SK-N-SH treated with all-trans-retinoic acid at 6 μM for 48 hours (cell line): ENCODE results near the gene TMEM51.

Experiments
- ATAC-seq: fragments of 200-7000 bp; cut with Tn5 transposase; 3 replicates; pipeline ENCODE4 v1.9.1; 2020; ENCODE audit warnings: mild to moderate bottlenecking, moderate library complexity
- ARNTL ChIP-seq: fragments of 450-650 bp; formaldehyde crosslinking; IDR thresholded peaks from 2 replicates; pipeline ENCODE4 v1.5.0; 2020; ENCODE audit warnings: low read depth, mild to moderate bottlenecking, moderate library complexity, borderline replicate concordance
- BACH2 ChIP-seq: fragments of 250-450 bp; sonication (Bioruptor Pico); IDR thresholded peaks from 2 replicates; pipeline ENCODE4 v1.9.0; 2021; ENCODE audit warnings: mild to moderate bottlenecking, borderline replicate concordance
- CREB5 ChIP-seq: fragments of 250-450 bp; sonication (Bioruptor Pico); IDR thresholded peaks from 2 replicates; pipeline ENCODE4 v1.5.1; 2020; ENCODE audit warnings: low read depth, mild to moderate bottlenecking, moderate library complexity
- CSDC2 ChIP-seq: fragments of 250-450 bp; sonication (Bioruptor Pico); IDR thresholded peaks from 2 replicates; pipeline ENCODE4 v1.5.0; 2020; ENCODE audit warnings: mild to moderate bottlenecking, moderate library complexity
- CSRNP3 ChIP-seq: fragments of 250-450 bp; sonication (Bioruptor Pico); IDR thresholded peaks from 2 replicates; pipeline ENCODE4 v1.5.1; 2021; ENCODE audit warnings: mild to moderate bottlenecking, moderate library complexity
- ESRRG ChIP-seq: fragments of 250-450 bp; sonication (Bioruptor Pico); IDR thresholded peaks from 2 replicates; pipeline ENCODE4 v1.6.1; 2021; ENCODE audit warnings: mild to moderate bottlenecking
- OSR1 ChIP-seq: fragments of 250-450 bp; sonication (Bioruptor Pico); IDR thresholded peaks from 2 replicates; pipeline ENCODE4 v1.8.0; 2022; ENCODE audit warnings: moderate library complexity, mild to moderate bottlenecking, inconsistent platforms
- PATZ1 ChIP-seq: fragments of 250-450 bp; sonication (Bioruptor Pico); IDR thresholded peaks from 2 replicates; pipeline ENCODE4 v1.8.0; 2020; ENCODE audit warnings: mild to moderate bottlenecking, moderate library complexity, borderline replicate concordance
- PPARA ChIP-seq: fragments of 250-450 bp; sonication (Bioruptor Pico); IDR thresholded peaks from 2 replicates; pipeline ENCODE4 v1.5.0; 2020; ENCODE audit warnings: mild to moderate bottlenecking, borderline replicate concordance
- TCF4 ChIP-seq: fragments of 250-450 bp; sonication (Bioruptor Pico); IDR thresholded peaks from 2 replicates; pipeline ENCODE4 v1.8.0; 2021; ENCODE audit warnings: mild to moderate bottlenecking, moderate library complexity, borderline replicate concordance
- TSHZ2 ChIP-seq: fragments of 250-450 bp; sonication (Bioruptor Pico); IDR thresholded peaks from 2 replicates; pipeline ENCODE4 v1.5.0; 2020; ENCODE audit warnings: mild to moderate bottlenecking, moderate library complexity
- ZC3H10 ChIP-seq: fragments of 250-450 bp; sonication (Bioruptor Pico); IDR thresholded peaks from 2 replicates; pipeline ENCODE4 v1.5.1; 2021; ENCODE audit warnings: mild to moderate bottlenecking, moderate library complexity
- ZFP3 ChIP-seq: fragments of 250-450 bp; sonication (Bioruptor Pico); IDR thresholded peaks from 2 replicates; pipeline ENCODE4 v1.5.0; 2020; ENCODE audit warnings: mild to moderate bottlenecking, moderate library complexity
- ZFP30 ChIP-seq: fragments of 450-650 bp; formaldehyde crosslinking; IDR thresholded peaks from 2 replicates; pipeline ENCODE4 v1.5.0; 2022; ENCODE audit warnings: mild to moderate bottlenecking, moderate library complexity
- ZNF565 ChIP-seq: fragments of 450-650 bp; formaldehyde crosslinking; conservative IDR thresholded peaks from 2 replicates; pipeline ENCODE4 v1.5.0; 2020; ENCODE audit warnings: low read depth, mild to moderate bottlenecking, moderate library complexity
- ZNF70 ChIP-seq: fragments of 450-650 bp; formaldehyde crosslinking; IDR thresholded peaks from 2 replicates; pipeline ENCODE4 v1.5.0; 2020; ENCODE audit warnings: mild to moderate bottlenecking, moderate library complexity
- ZNF8 ChIP-seq: fragments of 450-650 bp; formaldehyde crosslinking; IDR thresholded peaks from 2 replicates; pipeline ENCODE4 v1.5.0; 2020; ENCODE audit warnings: mild to moderate bottlenecking, moderate library complexity

TMEM51 gene

GRCh38 chr1:15255582-15256149, 102.1 kb downstream of the TMEM51 start (continued):
- TF ChIP-seq PATZ1 = no peak
- TF ChIP-seq, all 23 proteins: peak for 0

GRCh38 chr1:15256584-15256983, 103.0 kb downstream of the TMEM51 start:
- ATAC-seq = no peak
- TF ChIP-seq BACH2 (CRISPR knock-in tag) (no peak), CSDC2 (CRISPR knock-in tag) (no peak), OSR1 (CRISPR knock-in tag) (no peak), PATZ1 (no peak), PPARA (CRISPR knock-in tag) (no peak), ZFP30 (CRISPR knock-in tag) (no peak)

- no peak for TF ChIP-seq TSHZ2 (CRISPR knock-in tag)
- TF ChIP-seq ARNTL = no peak
- no peak for TF ChIP-seq OSR1 (CRISPR knock-in tag)
- no peak for TF ChIP-seq ZFP30 (CRISPR knock-in tag)
- no peak for TF ChIP-seq ZNF565 (CRISPR knock-in tag)
- TF ChIP-seq CSRNP3 (CRISPR knock-in tag) = no peak
- TF ChIP-seq CREB5 (CRISPR knock-in tag) = no peak
- TF ChIP-seq ZNF70 (CRISPR knock-in tag) = no peak
- no peak for TF ChIP-seq ZC3H10 (CRISPR knock-in tag)
- no peak for TF ChIP-seq PPARA (CRISPR knock-in tag)
- ATAC-seq = no peak
Observed at GRCh38 chr1:15257309-15257708, 103.8 kb downstream of the TMEM51 start.

- no peak for ATAC-seq
- TF ChIP-seq CREB5 (CRISPR knock-in tag) (no peak), ZFP3 (CRISPR knock-in tag) (no peak), ZNF8 (no peak), ZNF565 (CRISPR knock-in tag) (no peak), TSHZ2 (CRISPR knock-in tag) (no peak), BACH2 (CRISPR knock-in tag) (no peak), TCF4 (no peak), ZNF70 (CRISPR knock-in tag) (no peak), ESRRG (CRISPR knock-in tag) (no peak), ARNTL (no peak)
Observed at GRCh38 chr1:15258833-15259621, 105.5 kb downstream of the TMEM51 start.
